Fibroblast of the conjunctiva (primary cell): ENCODE measurements around the gene LTB4R.

Experiments
- DNase-seq: peaks from one replicate; pipeline ENCODE4 v3.0.0-alpha.2; 2010; ENCODE audit warnings: low read depth

The LTB4R gene

DNA sequence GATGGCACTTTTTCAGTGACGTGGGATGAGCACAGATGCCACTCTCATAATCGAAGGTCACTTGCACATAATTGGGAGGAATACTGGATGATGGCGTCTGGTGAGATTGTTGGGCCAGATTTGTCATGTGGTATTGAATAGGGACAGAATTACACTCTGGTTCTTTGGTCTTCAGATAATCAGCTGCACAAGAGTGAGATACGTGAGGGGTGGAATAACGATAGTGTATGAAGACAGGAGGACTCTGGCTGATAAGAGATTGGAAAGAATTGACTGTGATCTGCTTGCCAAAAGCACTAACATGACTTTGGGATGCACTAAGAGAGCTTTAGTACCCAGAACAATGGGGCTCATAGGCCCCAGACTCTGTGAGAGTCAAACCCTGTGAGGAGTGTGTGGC is 32.9 kb upstream of the LTB4R start:
- no peak for DNase-seq

DNA sequence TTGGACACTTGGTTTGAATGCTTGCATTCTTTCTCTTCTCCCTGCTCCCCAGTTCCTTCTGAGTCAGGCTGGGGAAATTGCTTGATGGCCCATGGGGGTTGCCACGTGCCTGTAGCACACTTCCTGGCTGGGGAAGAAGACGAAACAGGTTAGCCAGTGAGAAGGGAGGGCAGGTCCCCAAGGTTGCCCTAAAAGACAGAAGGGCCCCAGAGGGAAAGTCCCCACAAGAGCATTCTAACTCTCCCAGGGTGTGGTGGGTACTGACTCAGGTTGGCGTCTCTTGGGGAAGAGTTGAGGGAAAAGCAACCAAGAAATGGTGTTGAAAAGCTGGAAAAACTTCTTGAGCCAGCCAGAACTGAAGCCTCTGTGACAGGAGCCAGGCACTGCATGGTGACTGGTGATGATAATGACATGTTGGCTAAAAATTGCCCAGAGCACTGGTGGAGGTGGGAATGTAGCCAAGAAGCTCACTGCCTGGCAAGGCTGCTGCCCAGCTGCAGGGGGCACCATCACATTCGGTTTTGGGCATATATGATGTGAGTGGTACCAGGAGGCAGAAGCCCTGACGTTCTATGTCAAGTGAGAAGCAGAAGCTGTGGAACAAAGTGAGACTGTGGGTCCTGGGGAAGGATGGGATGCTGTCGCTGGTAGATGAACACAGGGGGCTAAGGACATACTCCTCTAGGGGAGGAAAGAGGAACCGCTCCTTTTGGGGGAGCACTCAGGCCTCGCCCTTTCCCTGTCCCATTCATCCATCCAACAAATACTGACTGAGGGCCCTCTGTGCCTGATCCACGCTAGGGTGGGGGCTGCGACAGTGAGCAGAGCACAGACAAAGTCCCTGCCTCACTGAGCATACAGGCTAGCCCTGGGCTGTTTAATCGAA is 31.8 kb upstream of the LTB4R start:
- DNase-seq, result no peak

DNA sequence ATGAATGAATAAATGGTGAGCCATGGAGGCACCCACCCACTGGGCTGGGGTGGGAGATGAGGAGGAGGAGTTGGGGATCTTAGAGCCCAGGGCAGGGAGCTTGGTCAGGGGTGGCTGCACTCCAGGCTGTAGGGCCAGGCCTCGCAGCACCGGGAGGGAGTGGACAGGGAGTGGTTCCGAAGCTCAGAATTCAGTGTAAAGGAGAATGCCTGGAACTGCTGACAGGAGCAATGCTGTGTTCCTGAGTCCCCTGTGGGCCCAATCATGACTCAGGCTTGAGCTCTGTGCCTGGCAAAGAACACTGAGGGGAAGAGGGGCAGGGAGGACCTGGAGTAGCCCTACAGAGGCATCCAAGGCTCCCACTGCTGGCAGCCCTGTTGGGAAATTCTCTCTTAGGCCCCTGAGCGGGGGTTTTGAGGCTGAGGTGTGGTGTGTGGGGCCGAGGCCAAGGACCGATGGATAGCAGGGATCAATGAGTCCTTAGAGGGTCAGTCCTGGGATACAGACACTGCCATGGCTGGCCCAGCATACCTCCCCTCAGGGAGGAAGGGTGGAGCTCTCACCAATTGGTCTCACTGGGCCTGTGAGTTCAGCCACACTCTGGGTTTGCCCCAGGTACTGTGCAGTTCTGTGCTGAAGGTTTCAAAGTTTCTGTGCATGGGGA is 30.4 kb upstream of the LTB4R start:
- no peak for DNase-seq

DNA sequence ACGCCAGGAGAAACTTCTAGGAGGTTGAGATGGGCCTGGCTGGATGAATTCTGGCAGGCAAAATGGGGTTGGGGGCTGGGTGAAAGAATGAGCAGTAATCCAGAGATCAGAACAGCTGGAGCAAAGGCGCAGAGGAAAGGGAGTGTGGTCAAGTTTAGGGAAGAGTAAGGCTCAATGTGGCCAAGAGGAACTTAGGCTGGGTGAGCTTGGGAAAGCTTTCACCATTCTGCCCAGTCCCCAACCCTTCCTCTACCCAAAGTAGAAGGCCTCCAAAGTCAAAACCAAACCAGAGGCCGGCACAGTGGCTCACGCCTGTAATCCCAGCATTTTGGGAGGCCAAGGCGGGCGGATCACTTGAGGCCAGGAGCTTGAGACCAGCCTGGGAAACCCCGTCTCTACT is 29.7 kb upstream of the LTB4R start:
- DNase-seq, result no peak

DNA sequence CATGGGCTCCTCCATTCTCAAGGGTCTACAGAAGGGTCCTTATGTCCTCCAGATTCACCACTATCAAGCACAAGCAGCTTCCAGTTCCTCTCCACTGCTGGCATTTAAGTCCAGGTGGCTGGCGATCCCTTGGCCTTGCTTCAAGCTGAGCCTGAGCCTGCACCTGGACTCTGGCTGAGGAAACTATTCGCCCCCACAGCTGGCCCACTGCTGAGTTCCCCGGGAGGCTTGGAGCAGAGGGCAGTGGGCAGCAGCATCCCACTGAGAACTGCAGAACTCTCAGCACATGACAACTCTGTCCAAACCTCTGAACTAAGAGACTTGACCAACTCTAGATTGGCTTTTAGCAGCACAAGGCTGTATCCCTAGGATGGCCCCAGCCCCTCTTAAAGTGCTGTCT is 28.6 kb upstream of the LTB4R start:
- no peak for DNase-seq

DNA sequence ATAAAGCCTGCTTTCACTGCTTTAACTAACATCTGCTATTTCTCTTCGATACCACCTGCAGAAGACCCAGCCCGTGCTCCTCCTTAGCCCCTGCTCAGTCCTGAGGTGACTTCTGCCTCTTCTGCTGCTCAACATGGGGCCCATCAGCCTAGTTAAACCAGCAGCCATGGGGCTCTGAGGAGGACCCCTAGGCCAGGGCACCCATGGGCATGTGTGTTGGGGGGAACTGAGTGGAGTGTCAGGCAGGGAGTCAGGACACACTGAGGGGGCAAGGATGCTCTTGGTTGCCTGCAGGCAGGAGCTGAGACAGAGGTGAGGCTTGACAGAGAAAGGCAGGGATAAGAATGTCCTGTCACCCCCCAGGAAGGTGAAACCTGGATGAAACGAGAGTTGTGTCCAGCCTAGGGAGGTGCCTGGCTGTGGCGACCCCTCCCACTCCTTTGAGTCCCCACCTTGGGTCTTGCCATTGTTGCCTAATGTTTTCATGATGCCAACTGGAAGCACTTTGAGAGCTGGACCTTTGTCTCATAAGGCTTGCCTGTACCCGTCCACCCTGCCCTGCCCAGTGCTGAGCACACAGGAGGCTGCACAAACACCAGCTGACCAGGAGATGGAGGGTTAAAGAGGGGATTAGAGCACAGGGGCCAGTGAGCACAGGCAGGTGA is 27.4 kb upstream of the LTB4R start:
- DNase-seq, result no peak

DNA sequence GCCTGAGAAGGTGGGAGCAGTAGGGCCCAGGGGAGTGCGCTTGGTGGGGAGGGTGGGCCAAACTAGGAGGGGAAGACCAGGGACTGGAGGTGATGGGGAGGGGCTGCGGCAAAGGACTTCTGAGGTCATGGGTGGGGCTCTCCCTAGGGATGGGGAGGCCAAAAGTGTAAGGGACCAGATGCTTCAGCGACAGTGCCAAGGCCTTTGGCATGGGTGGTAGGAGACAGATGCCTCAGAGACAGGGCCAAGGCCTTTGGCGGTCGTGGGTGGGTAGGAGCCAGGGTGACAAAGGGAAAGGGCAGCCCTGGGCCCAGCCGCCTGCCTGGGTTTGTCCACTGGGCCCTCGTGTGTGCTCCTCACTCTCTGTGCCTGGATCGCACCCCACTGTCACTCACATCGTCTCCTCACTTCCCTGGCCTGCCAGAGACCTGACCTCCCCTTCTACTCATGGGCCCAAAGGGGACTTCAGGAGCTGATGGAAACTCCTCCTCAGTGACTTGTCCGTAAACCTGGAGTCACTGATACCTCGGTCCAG is 26.7 kb upstream of the LTB4R start:
- no peak for DNase-seq

DNA sequence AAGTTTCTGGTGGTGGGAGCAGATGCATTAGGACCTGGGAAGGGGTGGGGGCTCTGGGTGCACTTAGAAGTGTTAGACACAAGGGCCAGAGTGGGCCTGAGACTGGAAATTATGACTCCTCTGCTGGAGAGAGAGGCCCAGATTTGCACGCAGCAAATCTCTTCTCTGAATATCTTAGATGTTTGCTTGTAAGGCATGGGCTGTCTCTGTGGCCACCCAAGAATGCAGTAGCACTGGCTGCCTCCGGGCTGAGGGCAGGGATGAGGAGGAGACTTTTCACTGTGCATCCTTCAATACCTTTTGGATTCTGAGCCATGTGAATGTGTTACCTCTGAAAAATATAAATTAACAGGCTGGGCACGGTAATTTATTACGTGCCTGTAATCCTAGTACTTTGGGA is 26.0 kb upstream of the LTB4R start:
- DNase-seq, result no peak

DNA sequence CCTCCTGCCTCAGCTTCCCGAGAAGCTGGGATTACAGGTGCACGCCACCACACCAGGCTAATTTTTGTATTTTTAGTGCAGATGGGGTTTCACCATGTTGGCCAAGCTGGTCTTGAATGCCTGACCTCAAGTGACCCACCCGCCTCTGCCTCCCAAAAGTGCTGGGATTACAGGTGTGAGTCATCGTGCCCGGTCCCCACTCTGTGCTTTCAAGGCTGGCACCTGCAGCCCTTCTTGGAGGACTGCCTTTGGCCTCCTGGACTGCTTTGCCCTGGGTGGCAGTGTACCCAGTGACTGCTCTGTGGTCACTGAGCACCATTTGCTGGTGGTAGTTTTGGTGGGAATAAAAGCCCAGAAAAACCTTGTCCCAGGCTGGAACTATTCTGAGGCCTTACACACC is 24.3 kb upstream of the LTB4R start:
- DNase-seq, result no peak

DNA sequence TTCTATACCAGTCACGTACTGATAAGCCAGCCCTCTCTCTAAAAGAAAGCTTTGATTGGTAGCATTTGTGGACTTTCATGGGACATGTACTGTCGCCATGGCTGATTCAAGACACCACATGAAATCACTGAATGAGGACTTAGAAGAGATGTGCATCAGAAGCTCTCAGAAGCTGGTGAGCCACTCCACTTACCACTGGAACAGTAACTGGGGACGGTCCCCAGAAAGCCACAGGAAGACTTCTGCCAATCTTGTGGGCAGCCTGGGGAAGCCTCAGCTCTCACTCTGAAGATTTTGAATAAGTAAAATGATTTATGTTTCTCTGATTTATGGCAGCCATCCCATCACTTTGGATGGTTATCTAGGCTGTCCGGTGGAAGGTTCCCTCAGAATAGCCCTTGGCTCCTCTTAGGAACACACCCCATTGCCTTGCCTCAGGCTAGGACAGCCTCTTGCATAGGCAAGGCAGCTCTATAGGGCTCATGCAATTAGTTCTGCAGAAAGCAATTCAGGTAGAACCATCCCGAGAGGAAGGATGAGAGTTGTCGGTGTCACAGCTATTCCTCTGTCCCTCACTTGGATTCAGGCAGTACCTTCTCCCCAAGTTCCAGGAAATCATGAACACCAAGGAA is 21.5 kb upstream of the LTB4R start:
- DNase-seq, result no peak

DNA sequence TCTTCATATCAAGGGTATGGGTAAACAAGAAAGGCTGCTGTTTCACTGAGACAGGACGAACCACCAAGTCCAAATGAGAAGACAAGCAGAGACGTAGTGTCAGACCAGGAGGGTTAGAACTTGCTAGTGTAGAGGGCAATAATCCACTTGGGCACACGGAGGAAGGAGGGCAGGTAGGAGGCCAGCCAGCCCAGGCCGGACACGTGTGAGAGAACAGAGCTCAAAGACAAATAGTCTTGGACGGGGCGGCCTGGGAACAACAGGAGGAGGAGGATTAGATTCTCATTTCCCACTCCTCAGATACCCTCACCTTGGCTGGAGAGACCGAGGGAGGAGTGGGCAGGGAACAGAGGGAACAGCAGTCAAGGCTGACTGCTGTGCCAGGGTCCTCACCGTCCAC is 20.6 kb upstream of the LTB4R start:
- no peak for DNase-seq

DNA sequence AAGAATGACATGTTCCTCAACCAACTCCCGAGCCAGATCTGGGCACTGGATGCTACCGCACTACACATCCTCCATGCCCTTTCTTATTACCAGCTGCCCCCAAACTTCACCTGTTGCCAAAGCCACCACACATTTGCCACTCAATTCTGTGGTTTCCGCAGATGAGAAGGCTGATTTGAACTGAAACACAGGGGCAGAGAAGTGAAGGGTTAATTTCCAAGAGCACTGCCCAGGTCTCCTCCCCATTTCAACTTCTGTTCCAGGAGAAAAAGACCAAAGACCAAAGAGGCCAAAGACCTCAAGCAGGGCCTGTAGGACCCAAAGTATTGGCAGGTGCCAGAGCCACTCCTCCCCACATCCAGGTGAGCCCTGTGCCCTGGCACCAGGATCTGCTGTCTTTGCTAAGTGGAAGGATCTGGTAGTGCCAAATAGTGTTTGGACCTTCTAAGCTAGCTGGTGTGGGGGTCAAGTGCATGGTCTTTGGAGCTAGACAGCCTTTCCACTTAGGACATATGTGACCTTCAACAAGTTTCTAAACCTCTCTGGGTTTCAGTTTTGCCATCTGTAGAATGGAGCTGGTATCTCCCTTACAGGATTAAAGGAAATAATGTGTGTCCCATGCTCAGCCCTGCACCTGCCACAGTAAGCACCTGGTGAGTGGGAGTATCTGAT is 19.7 kb upstream of the LTB4R start:
- no peak for DNase-seq

DNA sequence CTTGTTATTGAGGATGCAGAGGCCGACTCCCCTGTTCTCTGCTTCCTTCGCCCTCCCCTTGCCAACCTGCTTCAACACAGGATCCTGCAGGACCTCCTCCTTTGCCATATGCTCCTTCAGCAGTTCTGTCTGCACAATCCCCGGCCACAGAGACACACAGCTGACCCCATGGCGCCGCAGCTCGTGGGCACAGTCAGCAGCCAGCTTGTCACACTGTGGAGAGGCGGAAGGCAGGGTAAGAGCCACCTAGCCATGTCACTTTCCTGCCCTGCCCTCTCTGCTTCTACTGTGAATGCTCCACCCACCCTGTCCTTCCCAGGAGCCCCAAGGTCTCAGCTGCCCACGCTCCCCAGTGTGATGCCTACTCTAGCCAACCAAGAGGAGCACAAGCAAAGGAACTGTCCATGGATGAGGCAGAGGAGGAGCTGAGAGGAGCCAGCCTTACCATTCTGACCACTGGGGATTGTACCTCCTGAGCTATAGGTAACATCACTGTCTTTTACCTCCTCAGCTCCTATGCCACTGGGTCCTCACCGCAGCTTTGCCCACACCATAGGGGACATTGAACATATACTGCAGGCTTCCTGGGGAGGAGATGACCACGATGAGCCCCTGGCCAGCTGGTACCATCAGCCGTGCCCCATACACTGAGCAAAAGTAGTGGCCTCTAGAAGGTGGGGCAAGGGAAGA is 19.0 kb upstream of the LTB4R start:
- DNase-seq, result no peak

DNA sequence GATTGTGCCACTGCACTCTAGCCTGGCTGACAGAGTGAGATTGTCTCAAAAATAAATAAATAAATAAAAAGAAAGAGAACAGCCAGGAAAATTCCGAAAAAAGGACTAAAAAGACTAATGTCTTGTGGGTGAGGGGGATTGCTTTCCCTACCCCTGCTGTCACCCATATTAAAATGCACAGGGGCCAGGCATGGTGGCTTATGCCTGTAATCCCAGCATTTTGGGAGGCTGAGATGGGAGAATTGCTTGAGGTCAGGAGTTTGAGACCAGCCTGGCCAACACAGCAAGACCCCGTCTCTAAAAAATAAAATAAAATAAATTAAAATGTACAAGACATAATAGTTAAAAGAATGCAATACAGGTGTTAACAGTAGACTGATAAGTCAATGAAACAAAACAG is 17.8 kb upstream of the LTB4R start:
- no peak for DNase-seq

DNA sequence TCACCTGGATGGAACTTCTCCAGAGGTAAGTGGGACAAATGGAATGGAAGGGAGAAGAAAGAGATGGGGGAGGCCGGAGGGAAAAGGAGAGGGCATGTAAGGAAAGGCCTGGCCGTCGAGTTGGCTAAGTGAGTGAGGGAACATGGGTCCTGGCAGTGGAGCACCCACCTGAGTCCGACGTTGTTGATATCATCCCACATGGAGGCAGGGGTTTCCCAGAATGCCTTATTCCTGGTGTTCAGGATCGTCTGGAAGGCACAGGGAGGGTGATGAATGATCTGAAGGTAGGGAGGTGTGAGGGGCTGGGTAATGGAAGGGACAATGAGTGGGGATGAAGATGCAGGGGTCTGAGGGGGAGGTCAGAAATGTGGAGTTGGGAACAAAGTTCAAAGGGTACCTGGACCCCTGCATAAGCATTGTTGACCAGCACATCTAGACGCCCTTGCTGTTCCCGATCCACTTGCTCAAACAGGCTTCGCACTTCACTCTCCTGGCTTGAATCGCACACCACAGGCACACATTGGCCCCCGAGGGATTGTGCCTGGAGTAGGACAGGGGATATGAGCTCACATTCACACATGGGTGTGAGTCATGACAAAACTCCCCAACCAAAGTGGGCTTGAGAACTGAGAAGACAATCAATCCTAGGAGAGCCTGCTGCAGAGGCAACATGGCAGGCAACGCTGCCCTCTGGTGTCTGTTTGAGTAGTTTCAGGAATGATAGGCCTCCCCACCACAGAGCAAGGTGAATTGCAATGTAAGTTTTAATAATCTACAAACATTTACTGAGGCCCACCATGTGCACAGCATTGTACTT is 14.8 kb upstream of the LTB4R start:
- peak; percentile 87 for DNase-seq

DNA sequence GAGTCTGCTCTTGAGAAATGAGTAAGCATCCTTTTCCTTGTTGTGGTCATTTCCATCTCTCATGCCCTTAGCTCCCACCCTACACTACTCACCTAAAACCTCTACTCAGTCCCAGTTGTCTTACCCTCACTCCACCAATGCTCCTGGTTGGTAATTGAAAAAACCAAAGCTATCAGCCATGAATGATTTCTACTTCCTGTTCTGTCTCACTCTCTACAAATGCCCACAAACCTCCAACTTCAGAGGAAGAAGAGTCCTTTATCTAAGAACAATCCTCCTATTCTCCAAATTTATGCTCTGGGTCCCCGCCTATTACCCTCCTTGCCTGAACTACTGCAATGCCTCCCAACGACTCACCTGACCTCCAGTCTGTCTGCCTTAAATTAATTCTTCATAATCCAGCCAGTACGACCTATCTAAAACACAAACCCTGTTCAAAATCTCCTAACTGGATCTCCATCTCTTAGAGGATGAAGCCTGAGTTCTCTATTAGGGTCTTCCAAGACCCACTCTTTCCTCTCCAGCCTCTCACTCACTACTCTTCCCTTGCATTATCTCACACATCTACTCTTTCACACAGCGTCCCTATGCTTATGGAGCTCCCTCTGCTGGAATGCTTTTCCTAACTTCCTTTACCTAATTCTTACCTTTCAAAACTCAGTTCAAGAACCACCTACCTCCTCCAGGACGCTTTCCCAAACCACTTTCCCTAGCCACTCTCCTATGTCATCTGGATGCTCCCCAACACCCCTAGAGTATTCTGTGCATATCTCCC is 13.9 kb upstream of the LTB4R start:
- DNase-seq, result no peak

DNA sequence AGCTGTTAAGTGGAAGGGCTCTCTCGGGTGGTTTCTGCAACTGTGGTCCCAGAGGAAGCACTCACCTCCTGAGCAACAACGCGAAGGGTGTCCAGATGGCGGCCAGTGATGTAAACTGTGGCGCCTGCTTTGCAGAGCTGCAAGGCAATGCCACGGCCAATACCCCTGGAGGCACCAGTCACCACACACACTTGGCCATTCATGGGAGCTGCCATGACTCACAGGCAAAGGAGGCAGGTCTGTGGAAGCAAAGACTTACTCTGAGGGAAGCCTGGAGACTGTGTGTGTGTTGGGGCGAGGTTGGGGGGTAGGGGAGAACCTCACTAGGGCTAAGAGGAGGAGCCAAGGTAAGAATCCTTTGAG is 12.4 kb upstream of the LTB4R start:
- DNase-seq, result no peak

DNA sequence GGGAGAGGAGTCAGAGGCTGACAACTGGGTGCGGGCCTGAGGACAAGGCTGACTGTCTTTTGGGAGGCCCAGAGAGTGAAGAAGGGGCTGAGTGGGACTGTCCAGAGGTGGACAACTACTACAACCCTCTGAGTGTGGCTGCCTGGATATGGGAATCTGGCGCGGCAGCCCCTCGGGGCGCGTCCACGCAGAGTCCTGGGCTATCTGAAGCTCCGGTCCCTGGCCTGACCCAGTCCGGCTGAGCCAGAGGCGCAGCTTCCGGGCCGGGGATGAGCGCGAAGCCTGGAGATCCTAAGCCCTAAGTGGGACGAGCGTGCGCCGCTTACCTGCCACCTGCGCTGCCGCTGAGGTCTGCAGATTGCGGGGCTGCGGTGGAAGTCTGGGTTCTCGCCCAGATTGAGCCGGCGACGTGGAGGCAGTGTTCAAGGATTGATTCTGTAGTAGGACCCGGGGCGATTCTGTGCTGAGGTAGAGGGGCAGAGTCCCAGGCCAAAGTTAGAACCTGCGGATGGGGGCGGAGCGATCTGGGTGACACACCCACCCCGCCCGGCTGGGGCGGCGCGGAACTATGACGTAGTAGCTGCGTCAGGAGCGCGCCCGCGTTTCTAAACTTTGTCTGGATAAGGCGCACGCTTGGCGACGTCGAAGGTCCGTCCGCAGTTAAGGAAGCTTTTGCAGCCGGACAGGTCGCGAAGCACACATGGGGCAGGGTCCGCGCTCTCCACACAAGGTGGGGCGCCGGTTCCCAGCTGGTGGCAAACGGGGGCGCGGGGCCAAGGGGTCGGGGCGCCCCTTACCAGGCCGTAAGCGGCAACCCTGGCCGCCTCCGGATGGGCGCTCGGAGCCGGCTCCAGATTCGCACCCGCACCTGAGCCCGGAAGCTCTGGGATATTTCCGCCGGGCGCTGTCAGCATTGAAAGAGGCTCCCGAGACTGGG is 11.8 kb upstream of the LTB4R start, which contains the start of the genes DHRS1 and NOP9:
TSS of gene DHRS1 (minus strand) at position 526 of the 937 bp plus-strand sequence. CDS start 674 bp downstream, outside the sequence.
TSS of gene NOP9 (plus strand) at position 596 of the 937 bp plus-strand sequence. CDS start at position 701, 105 bp downstream.
- peak; percentile 56 for DNase-seq
